ENCODE measurements around the gene NUAK2. TPM values are rescaled to one million over a fixed set of nuclear protein-coding genes. Genes with fewer than 3 reads are reported as not detected.

Gene NUAK2
- total and polyA plus RNA-seq, 4 donors, result 4.2 to 14.1 (median 9.2) TPM

DNA sequence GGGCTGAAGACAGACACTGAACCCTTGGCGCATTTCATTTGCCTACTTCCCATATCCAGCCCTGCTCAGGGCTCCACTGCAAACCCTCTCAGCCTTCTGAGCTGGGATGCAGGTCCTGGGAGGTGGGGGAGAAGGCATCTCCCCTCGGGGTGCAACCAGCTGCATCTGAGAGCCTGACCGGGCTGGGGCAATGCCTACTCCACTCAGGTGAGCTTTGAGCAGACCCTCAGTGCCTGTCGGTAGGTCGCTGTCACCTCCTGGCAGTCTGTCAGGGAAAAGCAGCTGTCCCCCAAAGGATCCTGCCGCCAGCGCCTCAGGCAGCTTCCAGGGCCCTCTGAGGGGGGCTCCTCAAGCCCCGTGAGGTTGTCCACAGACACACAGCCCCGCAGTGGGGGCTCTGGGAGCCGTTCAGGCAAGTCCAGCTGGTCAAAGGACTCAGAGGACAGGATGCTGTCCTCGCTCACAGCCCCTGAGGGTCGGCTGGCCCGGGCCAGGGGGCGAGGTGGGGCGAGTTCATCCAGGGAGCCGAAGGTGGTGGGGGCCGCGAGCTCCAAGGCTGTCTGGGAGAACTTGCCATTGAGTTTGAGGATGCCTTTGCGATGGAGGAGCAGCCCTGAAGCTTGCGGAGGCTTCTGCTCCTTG, 18.2 kb downstream of the NUAK2 start:
- Histone ChIP-seq H3K4me3 (no peak overlapping the region), H3K27ac (ENCODE audit: low read depth in 1 of 2, low read length in 1 of 2) (no peak overlapping the region), H3K9me3 (ENCODE audit: control insufficient read depth in 4 of 4, insufficient read depth in 3 of 4, low read length in 3 of 4) (no peaks in the 10 kb centered on the region), H3K36me3 (ENCODE audit: control insufficient read depth in 4 of 4, insufficient read depth in 4 of 4, low read length in 4 of 4) (peaks cover 0 to 51% (median 3%) of the 10 kb centered on the region in 4 donors), H3K4me1 (ENCODE audit: control insufficient read depth in 5 of 5, insufficient read depth in 5 of 5, low read length in 5 of 5) (peaks cover 0 to 16% (median 6%) of the 10 kb centered on the region in 5 donors), H3K9ac (ENCODE audit: insufficient read depth in 1 of 2, low read length in 2 of 2) (no peak overlapping the region), H3K27me3 (ENCODE audit: control insufficient read depth in 3 of 3, insufficient read depth in 3 of 3, low read length in 2 of 3) (no peaks in the 10 kb centered on the region)
- WGBS, 2 donors, result 92% methylated on average over 20 of the region's 20 CpGs
- DNase-seq, result no peak
- ATAC-seq (ENCODE audit: insufficient read depth, low FRiP score), result no peak
- TF ChIP-seq CTCF (IDR thresholded peaks at IDR 0.05; ENCODE audit: control extremely low read depth, extremely low read depth), result no peak

- H3K4me1 ChIP-seq (ENCODE audit: control insufficient read depth in 5 of 5, insufficient read depth in 5 of 5, low read length in 5 of 5), result peaks cover 0 to 16% (median 6%) of the 10 kb centered on the region in 5 donors
- peaks cover 0 to 38% (median 3%) of the 10 kb centered on the region in 4 donors for H3K36me3 ChIP-seq (ENCODE audit: control insufficient read depth in 4 of 4, insufficient read depth in 4 of 4, low read length in 4 of 4)
- H3K27ac ChIP-seq (ENCODE audit: low read depth in 1 of 2, low read length in 1 of 2), result peak overlapping the region in 1 of 2 donors; percentile 23
- H3K4me3 ChIP-seq, result no peak overlapping the region
- H3K9ac ChIP-seq (ENCODE audit: insufficient read depth in 1 of 2, low read length in 2 of 2), result peak overlapping the region in 1 of 2 donors; percentile 38
- WGBS, 2 donors, result 74 to 79% methylated on average over 6 of the region's 6 CpGs
- DNase-seq (no peak), ATAC-seq (ENCODE audit: insufficient read depth, low FRiP score) (no peak)
- H3K27me3 ChIP-seq (ENCODE audit: control insufficient read depth in 3 of 3, insufficient read depth in 3 of 3, low read length in 2 of 3), result no peaks in the 10 kb centered on the region
- TF ChIP-seq CTCF (IDR thresholded peaks at IDR 0.05; ENCODE audit: control extremely low read depth, extremely low read depth), result no peak
- H3K9me3 ChIP-seq (ENCODE audit: control insufficient read depth in 4 of 4, insufficient read depth in 3 of 4, low read length in 3 of 4), result no peaks in the 10 kb centered on the region
These were observed 19.5 kb downstream of the NUAK2 start for GRCh38 chr1:205301842-205302588.

- H3K27ac ChIP-seq (ENCODE audit: low read depth in 1 of 2, low read length in 1 of 2), result peak overlapping the region in 1 of 2 donors; percentile 23
- no peak overlapping the region for H3K4me3 ChIP-seq
- TF ChIP-seq CTCF (IDR thresholded peaks at IDR 0.05; ENCODE audit: control extremely low read depth, extremely low read depth), result no peak
- peak overlapping the region in 1 of 2 donors; percentile 38 for H3K9ac ChIP-seq (ENCODE audit: insufficient read depth in 1 of 2, low read length in 2 of 2)
- 43 to 73% methylated on average over 14 of the region's 14 CpGs for WGBS, 2 donors
- H3K9me3 ChIP-seq (ENCODE audit: control insufficient read depth in 4 of 4, insufficient read depth in 3 of 4, low read length in 3 of 4), result no peaks in the 10 kb centered on the region
- H3K4me1 ChIP-seq (ENCODE audit: control insufficient read depth in 5 of 5, insufficient read depth in 5 of 5, low read length in 5 of 5), result peaks cover 0 to 16% (median 6%) of the 10 kb centered on the region in 5 donors
- no peaks in the 10 kb centered on the region for H3K27me3 ChIP-seq (ENCODE audit: control insufficient read depth in 3 of 3, insufficient read depth in 3 of 3, low read length in 2 of 3)
- peaks cover 0 to 30% (median 3%) of the 10 kb centered on the region in 4 donors for H3K36me3 ChIP-seq (ENCODE audit: control insufficient read depth in 4 of 4, insufficient read depth in 4 of 4, low read length in 4 of 4)
- DNase-seq (peak; percentile 87 to 88 (median 88)), ATAC-seq (ENCODE audit: insufficient read depth, low FRiP score) (peak; percentile 82)
These were observed 20.2 kb downstream of the NUAK2 start for GRCh38 chr1:205301205-205301821.
